Measurements from ENCODE around the gene LBH. TPM values are rescaled to one million over a fixed set of nuclear protein-coding genes. Genes with fewer than 3 reads are reported as not detected.

LBH gene
- total and polyA plus RNA-seq, 2 of the 13 experiments (the other 11 are each of a cell fraction or from before 2014, with no cell fraction given): 0.09 to 0.25 TPM

DNA sequence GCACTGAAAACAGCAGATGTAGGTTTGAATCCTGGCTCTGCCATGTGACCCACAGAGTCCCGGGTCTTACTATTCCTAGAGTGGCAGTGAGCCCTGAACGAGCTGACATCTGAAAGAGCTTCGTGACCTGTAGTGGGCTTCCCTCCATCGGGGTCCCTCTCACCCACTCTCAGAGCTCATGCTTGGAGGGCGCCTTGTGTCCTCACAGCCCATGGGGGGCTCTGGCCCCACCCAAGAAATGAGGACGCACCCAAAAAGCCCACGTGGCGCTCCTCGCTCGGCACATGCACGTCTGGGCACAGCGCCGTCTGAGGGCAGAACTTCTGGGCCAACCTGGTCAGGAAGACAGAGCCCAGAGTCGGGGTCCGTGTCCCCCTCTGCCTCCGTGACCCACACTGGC lies 23.7 kb downstream of the LBH start:
- 0% methylated on average over 3 of the region's 16 CpGs for WGBS (ENCODE audit: low lambda C conversion rate)
- no peak for TF ChIP-seq SRSF4 (IDR thresholded peaks at IDR 0.05; ENCODE audit: low read depth, low read length, poor library complexity, severe bottlenecking)
- TF ChIP-seq, protein P1, sequence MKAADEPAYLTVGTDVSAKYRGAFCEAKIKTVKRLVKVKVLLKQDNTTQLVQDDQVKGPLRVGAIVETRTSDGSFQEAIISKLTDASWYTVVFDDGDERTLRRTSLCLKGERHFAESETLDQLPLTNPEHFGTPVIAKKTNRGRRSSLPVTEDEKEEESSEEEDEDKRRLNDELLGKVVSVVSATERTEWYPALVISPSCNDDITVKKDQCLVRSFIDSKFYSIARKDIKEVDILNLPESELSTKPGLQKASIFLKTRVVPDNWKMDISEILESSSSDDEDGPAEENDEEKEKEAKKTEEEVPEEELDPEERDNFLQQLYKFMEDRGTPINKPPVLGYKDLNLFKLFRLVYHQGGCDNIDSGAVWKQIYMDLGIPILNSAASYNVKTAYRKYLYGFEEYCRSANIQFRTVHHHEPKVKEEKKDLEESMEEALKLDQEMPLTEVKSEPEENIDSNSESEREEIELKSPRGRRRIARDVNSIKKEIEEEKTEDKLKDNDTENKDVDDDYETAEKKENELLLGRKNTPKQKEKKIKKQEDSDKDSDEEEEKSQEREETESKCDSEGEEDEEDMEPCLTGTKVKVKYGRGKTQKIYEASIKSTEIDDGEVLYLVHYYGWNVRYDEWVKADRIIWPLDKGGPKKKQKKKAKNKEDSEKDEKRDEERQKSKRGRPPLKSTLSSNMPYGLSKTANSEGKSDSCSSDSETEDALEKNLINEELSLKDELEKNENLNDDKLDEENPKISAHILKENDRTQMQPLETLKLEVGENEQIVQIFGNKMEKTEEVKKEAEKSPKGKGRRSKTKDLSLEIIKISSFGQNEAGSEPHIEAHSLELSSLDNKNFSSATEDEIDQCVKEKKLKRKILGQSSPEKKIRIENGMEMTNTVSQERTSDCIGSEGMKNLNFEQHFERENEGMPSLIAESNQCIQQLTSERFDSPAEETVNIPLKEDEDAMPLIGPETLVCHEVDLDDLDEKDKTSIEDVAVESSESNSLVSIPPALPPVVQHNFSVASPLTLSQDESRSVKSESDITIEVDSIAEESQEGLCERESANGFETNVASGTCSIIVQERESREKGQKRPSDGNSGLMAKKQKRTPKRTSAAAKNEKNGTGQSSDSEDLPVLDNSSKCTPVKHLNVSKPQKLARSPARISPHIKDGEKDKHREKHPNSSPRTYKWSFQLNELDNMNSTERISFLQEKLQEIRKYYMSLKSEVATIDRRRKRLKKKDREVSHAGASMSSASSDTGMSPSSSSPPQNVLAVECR (CRISPR knock-in tag; IDR thresholded peaks at IDR 0.05; ENCODE audit: borderline replicate concordance): no peak
- no peak for TF ChIP-seq SCMH1 (CRISPR knock-in tag; IDR thresholded peaks at IDR 0.05; ENCODE audit: borderline replicate concordance)
- TF ChIP-seq ATF5 (CRISPR knock-in tag; IDR thresholded peaks at IDR 0.05; ENCODE audit: low read depth): no peak
- TF ChIP-seq ZMYM4 (CRISPR knock-in tag; IDR thresholded peaks at IDR 0.05): no peak
- TF ChIP-seq, protein P2, sequence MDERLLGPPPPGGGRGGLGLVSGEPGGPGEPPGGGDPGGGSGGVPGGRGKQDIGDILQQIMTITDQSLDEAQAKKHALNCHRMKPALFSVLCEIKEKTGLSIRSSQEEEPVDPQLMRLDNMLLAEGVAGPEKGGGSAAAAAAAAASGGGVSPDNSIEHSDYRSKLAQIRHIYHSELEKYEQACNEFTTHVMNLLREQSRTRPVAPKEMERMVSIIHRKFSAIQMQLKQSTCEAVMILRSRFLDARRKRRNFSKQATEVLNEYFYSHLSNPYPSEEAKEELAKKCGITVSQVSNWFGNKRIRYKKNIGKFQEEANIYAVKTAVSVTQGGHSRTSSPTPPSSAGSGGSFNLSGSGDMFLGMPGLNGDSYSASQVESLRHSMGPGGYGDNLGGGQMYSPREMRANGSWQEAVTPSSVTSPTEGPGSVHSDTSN (CRISPR knock-in tag; IDR thresholded peaks at IDR 0.05): no peak
- TF ChIP-seq NKX3-1 (CRISPR knock-in tag; IDR thresholded peaks at IDR 0.05): no peak
- Histone ChIP-seq H4K20me1 (ENCODE audit: insufficient read depth, low read length) (no peaks in the 10 kb centered on the region), H3K4me1 (ENCODE audit: insufficient read depth, low read length) (no peaks in the 10 kb centered on the region), H2AFZ (ENCODE audit: low read length) (no peak overlapping the region), H3K27me3 (ENCODE audit: control insufficient read depth in 1 of 2, insufficient read depth in 2 of 2, low read length in 2 of 2) (peaks cover 0 to 12% of the 10 kb centered on the region in 2 experiments; a peak in 3 of 5 replicates), H3K4me2 (ENCODE audit: low read depth, low read length) (no peak overlapping the region), H3K9me3 (ENCODE audit: low read length) (no peaks in the 10 kb centered on the region), H3K79me2 (ENCODE audit: insufficient read depth, low read length) (no peaks in the 10 kb centered on the region), H3K4me3 (replicated peaks in 1 of 3; ENCODE audit: insufficient read depth in 1 of 3, low read depth in 2 of 3, low read length in 3 of 3) (no peak overlapping the region), H3K27ac (ENCODE audit: extremely low read length, insufficient read depth, low read length) (no peak overlapping the region), H3K9ac (ENCODE audit: insufficient read depth, low read depth, low read length) (no peak overlapping the region), H3K36me3 (replicated peaks in 1 of 2; ENCODE audit: control insufficient read depth in 1 of 2, insufficient read depth in 2 of 2, low read length in 2 of 2) (no peaks in the 10 kb centered on the region)
- no TSS peak for BruUV-seq (replicated peaks)
- CTCF ChIA-PET (ENCODE audit: low intra/inter-chr PET ratio, low total read pairs): no interaction called here
- FAIRE-seq (no peak), DNase-seq (ENCODE audit: low spot score) (no peak), ATAC-seq (no peak)
- intact Hi-C loops (cut with micrococcal nuclease; ENCODE audit: unreplicated experiment) (no loop called here), in situ Hi-C loops (cut with HindIII; ENCODE audit: extremely low pct_ligation_motif_present, low pct_unique_long_range_greater_than_20kb) (no loop called here)
- POLR2A ChIA-PET: no interaction called here
